Uterus (tissue), 4 donors: ENCODE data around the gene CLPTM1L. TPM values are rescaled to one million over a fixed set of nuclear protein-coding genes. Genes with fewer than 3 reads are reported as not detected.
"Not testable (repeated sequence)": the region's sequence is repeated elsewhere in the genome, so short reads cannot be mapped to it uniquely, and the experiment has no call there.

Experiments
- DNase-seq, 2 donors: peaks; one replicate each; pipeline ENCODE4 v3.0.0-alpha.2; 2019 to 2020
- H3K27ac ChIP-seq, 2 donors: fragments of 200-600 bp; sonication (generic); 1 replicate in 1 of 2; 2 replicates in 1 of 2; pipeline ENCODE4 v1.5.1; 2016 to 2018
- H3K27me3 ChIP-seq, 2 donors: fragments of 200-600 bp; sonication (generic); one replicate each; pipeline ENCODE4 v1.5.1; 2018 to 2019; ENCODE audit warnings: control low read depth in 1 of 2
- H3K36me3 ChIP-seq, 2 donors: fragments of 200-600 bp; sonication (generic); one replicate each; pipeline ENCODE4 v1.5.1; 2019; ENCODE audit warnings: control low read depth in 1 of 2
- H3K4me1 ChIP-seq, 2 donors: fragments of 200-600 bp; sonication (generic); one replicate each; pipeline ENCODE4 v1.5.1; 2018 to 2019; ENCODE audit warnings: control low read depth in 1 of 2
- H3K4me3 ChIP-seq, 2 donors: fragments of 200-600 bp; sonication (generic); 1 replicate in 1 of 2; 2 replicates in 1 of 2; pipeline ENCODE4 v1.5.1; 2018 to 2019; ENCODE audit warnings: mild to moderate bottlenecking in 1 of 2
- H3K9me3 ChIP-seq, 2 donors: fragments of 200-600 bp; sonication (generic); one replicate each; pipeline ENCODE4 v1.5.1; 2019; ENCODE audit warnings: control low read depth in 1 of 2
- POLR2A ChIP-seq, 2 donors: fragments of 450-650 bp; IDR thresholded peaks; one replicate each; pipeline ENCODE4 v1.6.1; 2016; ENCODE audit warnings: antibody characterized with exemption in 2 of 2, mild to moderate bottlenecking in 1 of 2, moderate library complexity in 1 of 2
- intact Hi-C: fragments of 100-400 bp; cut with DNase I; formaldehyde crosslinking; loops from one replicate; pipeline ENCODE4 v1.15.1; 2023; ENCODE audit warnings: low total_unique reads
- total RNA-seq, 4 donors: library from RNA; depleted of rRNA in 3 of 4; stranded (reverse); fragments of >200 nt in 3 of 4; gene quantifications; one replicate each; pipeline versions ENCODE4 v1.1.0 to v1.2.4, GENCODE V29; 2014 to 2023
- TF ChIP-seq, protein P1 (sequence below), 4 experiments: fragments of 200-600 bp in 2 of 4; fragments of 450-650 bp in 2 of 4; sonication (generic) in 2 of 4; IDR thresholded peaks; one replicate each; pipeline ENCODE4 v1.5.1; 2016 to 2019; ENCODE audit warnings: antibody characterized with exemption in 4 of 4, mild to moderate bottlenecking in 2 of 4, moderate library complexity in 1 of 4
- donor health status: DM: yes; HTN: yes; CAD: no.

The CLPTM1L gene
- total RNA-seq, 4 donors from 2014 or later, result 63.2 to 74.3 (median 71.1) TPM

DNA sequence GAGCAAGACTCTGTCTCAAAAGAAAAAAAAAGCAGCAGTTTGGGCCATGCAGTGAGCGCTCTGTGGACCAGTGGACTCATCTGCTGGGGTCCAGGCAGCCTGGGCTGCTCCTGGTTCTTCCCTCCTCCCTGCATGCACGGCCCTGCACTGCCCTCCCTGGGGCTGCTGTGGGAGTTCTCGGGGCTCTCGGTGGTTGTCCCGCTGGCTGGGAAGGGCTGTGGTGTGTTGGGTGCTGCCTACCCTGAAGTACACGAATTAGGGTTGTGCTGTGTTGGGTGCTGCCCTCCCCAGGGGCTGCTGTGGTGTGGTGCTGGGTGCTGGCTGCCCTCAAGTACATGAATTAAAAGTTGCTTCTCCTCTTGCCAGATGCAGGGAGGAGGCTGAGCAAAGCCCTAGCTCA is 18.3 kb upstream of the CLPTM1L start:
- no peak for TF ChIP-seq POLR2A (IDR thresholded peaks at IDR 0.05)
- intact Hi-C loops, result no loop called here
- H3K4me1 ChIP-seq, result no peaks in the 10 kb centered on the region
- H3K27ac ChIP-seq, result no peak overlapping the region
- H3K36me3 ChIP-seq, result no peaks in the 10 kb centered on the region
- H3K27me3 ChIP-seq, result peaks cover 0 to 6% of the 10 kb centered on the region in 2 donors
- H3K4me3 ChIP-seq, result no peak overlapping the region
- no peak for DNase-seq
- no peaks in the 10 kb centered on the region for H3K9me3 ChIP-seq

- Histone ChIP-seq H3K9me3 (no peaks in the 10 kb centered on the region), H3K4me3 (no peak overlapping the region), H3K4me1 (no peaks in the 10 kb centered on the region), H3K27me3 (peaks cover 0 to 6% of the 10 kb centered on the region in 2 donors), H3K27ac (no peak overlapping the region), H3K36me3 (no peaks in the 10 kb centered on the region)
- TF ChIP-seq, protein P1, sequence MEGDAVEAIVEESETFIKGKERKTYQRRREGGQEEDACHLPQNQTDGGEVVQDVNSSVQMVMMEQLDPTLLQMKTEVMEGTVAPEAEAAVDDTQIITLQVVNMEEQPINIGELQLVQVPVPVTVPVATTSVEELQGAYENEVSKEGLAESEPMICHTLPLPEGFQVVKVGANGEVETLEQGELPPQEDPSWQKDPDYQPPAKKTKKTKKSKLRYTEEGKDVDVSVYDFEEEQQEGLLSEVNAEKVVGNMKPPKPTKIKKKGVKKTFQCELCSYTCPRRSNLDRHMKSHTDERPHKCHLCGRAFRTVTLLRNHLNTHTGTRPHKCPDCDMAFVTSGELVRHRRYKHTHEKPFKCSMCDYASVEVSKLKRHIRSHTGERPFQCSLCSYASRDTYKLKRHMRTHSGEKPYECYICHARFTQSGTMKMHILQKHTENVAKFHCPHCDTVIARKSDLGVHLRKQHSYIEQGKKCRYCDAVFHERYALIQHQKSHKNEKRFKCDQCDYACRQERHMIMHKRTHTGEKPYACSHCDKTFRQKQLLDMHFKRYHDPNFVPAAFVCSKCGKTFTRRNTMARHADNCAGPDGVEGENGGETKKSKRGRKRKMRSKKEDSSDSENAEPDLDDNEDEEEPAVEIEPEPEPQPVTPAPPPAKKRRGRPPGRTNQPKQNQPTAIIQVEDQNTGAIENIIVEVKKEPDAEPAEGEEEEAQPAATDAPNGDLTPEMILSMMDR (IDR thresholded peaks at IDR 0.05), result no peak
- TF ChIP-seq POLR2A (IDR thresholded peaks at IDR 0.05), result no peak
- no peak for DNase-seq
- intact Hi-C loops, result no loop called here
Measured at GRCh38 chr5:1362242-1363015, 17.5 kb upstream of the CLPTM1L start.

- Histone ChIP-seq H3K4me1 (no peaks in the 10 kb centered on the region), H3K27me3 (peaks cover 0 to 6% of the 10 kb centered on the region in 2 donors), H3K27ac (no peak overlapping the region), H3K4me3 (no peak overlapping the region), H3K9me3 (no peaks in the 10 kb centered on the region), H3K36me3 (no peaks in the 10 kb centered on the region)
- TF ChIP-seq, protein P1 (IDR thresholded peaks at IDR 0.05), result no peak
- TF ChIP-seq POLR2A (IDR thresholded peaks at IDR 0.05), result no peak
- no peak for DNase-seq
- intact Hi-C loops, result no loop called here
Measured at GRCh38 chr5:1360861-1361260, 16.0 kb upstream of the CLPTM1L start.

DNA sequence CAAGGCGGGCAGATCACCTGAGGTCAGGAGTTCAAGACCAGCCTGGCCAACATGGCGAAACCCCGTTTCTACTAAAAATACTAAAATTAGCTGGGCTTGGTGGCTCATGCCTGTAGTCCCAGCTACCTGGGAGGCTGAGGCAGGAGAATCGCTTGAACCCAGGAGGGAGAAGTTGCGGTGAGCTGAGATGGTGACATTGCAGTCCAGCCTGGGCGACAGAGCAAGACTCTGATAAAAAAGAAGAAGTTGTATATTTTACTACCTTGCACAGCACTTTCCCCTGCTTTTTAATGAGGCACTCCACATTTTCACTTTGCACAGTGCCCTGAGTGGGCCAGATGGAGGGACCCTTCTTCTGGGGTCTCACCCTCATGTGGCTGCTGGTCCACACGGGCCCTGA is 15.5 kb upstream of the CLPTM1L start:
- intact Hi-C loops, H3K4me3 ChIP-seq, H3K36me3 ChIP-seq, DNase-seq, H3K9me3 ChIP-seq, H3K27me3 ChIP-seq, H3K4me1 ChIP-seq, H3K27ac ChIP-seq: not testable (repeated sequence)

- no peak overlapping the region for H3K4me3 ChIP-seq
- intact Hi-C loops, result no loop called here
- no peaks in the 10 kb centered on the region for H3K36me3 ChIP-seq
- no peaks in the 10 kb centered on the region for H3K4me1 ChIP-seq
- no peak for TF ChIP-seq POLR2A (IDR thresholded peaks at IDR 0.05)
- TF ChIP-seq, protein P1 (IDR thresholded peaks at IDR 0.05), result no peak
- DNase-seq, result no peak
- H3K27me3 ChIP-seq, result peaks cover 0 to 3% of the 10 kb centered on the region in 2 donors
- no peaks in the 10 kb centered on the region for H3K9me3 ChIP-seq
- no peak overlapping the region for H3K27ac ChIP-seq
Measured at GRCh38 chr5:1359713-1360112, 14.8 kb upstream of the CLPTM1L start.

DNA sequence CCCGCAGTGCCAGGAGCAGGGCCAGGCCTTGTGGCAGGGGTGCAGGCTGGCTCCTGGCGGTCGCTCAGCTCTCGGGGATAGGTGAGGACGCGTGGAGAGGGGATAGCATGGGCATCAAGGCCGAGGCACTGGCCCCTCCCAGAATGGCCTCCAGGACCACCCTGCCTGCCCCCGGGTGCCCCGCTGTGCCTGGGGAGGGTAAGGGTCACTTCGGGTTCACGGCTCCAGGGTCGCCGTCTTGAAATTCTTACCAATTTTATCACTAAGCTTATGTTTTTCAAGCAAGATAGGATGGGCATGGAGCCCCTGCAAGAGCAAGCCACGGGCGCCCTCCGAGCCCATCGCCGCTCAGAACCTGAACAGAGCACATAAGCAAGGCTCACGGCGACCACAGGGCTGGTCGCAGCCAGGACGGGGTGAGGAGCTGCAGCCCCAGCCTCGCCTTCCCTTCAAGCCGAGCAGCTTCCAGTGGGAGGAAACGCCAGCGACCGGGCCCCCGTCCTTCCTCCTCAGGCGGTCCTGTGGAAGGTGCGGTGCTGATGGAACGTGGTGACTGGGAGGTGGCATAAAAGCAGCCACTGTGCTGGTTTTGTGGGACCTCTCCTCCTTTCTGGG is 14.2 kb upstream of the CLPTM1L start:
- Histone ChIP-seq H3K4me1 (no peaks in the 10 kb centered on the region), H3K27me3 (no peaks in the 10 kb centered on the region)
- TF ChIP-seq, protein P1 (IDR thresholded peaks at IDR 0.05), result no peak
- TF ChIP-seq POLR2A (IDR thresholded peaks at IDR 0.05), result no peak

More for the DNA sequence above, 14.2 kb upstream of the CLPTM1L start:
- DNase-seq, result no peak
- H3K9me3 ChIP-seq, result no peaks in the 10 kb centered on the region
- H3K27ac ChIP-seq, result no peak overlapping the region
- H3K4me3 ChIP-seq, result no peak overlapping the region
- no peaks in the 10 kb centered on the region for H3K36me3 ChIP-seq
- intact Hi-C loops, result no loop called here
